ENCODE measurements around the gene AKT2.
"Not testable (repeated sequence)": the region's sequence is repeated elsewhere in the genome, so short reads cannot be mapped to it uniquely, and the experiment has no call there.

The AKT2 gene

GRCh38 chr19:40232949-40233810, 52.0 kb downstream of the AKT2 start:
- no peak for DNase-seq

GRCh38 chr19:40232479-40232878, 52.7 kb downstream of the AKT2 start:
- no peak for DNase-seq

GRCh38 chr19:40231544-40232424, 53.4 kb downstream of the AKT2 start:
- DNase-seq: no peak

GRCh38 chr19:40231057-40231456, 54.1 kb downstream of the AKT2 start:
- DNase-seq: no peak

- no peak for DNase-seq
Measured at GRCh38 chr19:40229926-40230417, 55.2 kb downstream of the AKT2 start.

GRCh38 chr19:40229484-40229883, 55.7 kb downstream of the AKT2 start:
- DNase-seq: no peak

- DNase-seq: no peak
Measured at GRCh38 chr19:40228863-40229262, 56.3 kb downstream of the AKT2 start.

- no peak for DNase-seq
Measured at GRCh38 chr19:40228346-40228745, 56.8 kb downstream of the AKT2 start.

GRCh38 chr19:40225440-40226305, 59.5 kb downstream of the AKT2 start:
- DNase-seq: no peak

GRCh38 chr19:40224342-40225150, 60.6 kb downstream of the AKT2 start:
- no peak for DNase-seq

- DNase-seq: peak; percentile 26
Measured at GRCh38 chr19:40223135-40223822, 61.9 kb downstream of the AKT2 start.

GRCh38 chr19:40221858-40222619, 63.1 kb downstream of the AKT2 start:
- peak; percentile 83 for DNase-seq

GRCh38 chr19:40220674-40221073, 64.5 kb downstream of the AKT2 start:
- DNase-seq: no peak

- no peak for DNase-seq
Measured at GRCh38 chr19:40219721-40220276, 65.3 kb downstream of the AKT2 start.

GRCh38 chr19:40219029-40219428, 66.1 kb downstream of the AKT2 start:
- DNase-seq: not testable (repeated sequence)

- DNase-seq: peak; percentile 15
Measured at GRCh38 chr19:40217934-40218890, 66.9 kb downstream of the AKT2 start, which contains the start of gene TTC9B. TTC9B (minus strand) TSS chr19:40218384; CDS start chr19:40218381, 3 bp downstream.

- DNase-seq: no peak
Measured at GRCh38 chr19:40217027-40217810, 67.9 kb downstream of the AKT2 start.

GRCh38 chr19:40216777-40217026, 68.4 kb downstream of the AKT2 start:
- no peak for DNase-seq
